HG03342 (cell line): ENCODE data around the gene ELP5.

ENCODE experiments used
- ATAC-seq: cut with Tn5 transposase; IDR thresholded peaks from one replicate; pipeline ENCODE4 v1.9.1; 2021; ENCODE audit warnings: mild to moderate bottlenecking, moderate library complexity; ENCODE audit not compliant: unreplicated experiment

Gene ELP5

DNA sequence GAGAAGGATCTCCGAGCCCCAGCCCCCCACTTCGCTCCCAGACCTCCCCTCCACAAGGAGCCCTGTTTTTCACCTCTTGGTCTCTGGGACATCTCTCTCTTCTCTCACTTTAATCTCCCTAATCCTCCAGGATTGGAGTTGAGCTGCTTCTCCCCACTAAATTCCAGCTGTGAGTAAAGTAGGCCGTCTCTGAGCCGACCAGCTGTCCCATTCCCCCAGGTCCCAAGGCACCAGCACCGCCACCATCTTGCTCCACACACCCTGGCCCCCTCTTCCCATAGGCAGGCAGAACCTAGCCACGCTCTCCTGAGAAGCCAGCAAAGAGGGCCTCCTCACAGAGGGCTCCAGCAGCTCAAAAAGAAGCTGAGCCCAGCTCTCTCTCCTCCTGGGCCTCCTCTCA is 33.3 kb upstream of the ELP5 start:
- ATAC-seq = no peak

DNA sequence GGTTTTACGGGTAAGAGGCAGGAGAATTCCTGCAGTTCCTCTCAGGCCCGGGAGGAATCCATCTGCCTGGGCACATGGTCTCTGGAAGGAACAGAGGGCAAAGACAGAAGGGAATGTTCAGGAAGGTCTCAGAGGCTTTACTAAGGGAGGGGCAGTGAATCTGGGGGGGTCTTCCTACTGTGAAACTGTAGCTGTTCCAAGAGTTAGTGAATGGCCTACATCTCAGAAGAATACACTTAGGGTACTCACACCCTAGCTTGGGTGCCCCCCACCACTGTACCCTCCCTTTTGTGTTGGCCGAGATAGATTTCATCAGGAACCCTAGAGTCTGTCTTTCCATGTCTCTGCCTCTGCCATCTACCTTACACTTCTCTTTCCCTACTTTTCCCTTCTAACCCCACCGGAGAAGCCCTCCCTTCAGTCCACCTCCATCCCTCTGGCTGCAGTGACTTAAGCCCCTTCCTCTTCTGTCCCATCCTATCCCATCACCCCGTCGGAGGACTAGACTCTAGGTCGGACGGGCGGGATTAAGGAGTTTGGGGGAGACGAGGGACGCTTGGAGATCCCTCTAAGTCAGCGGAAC is 32.7 kb upstream of the ELP5 start:
- ATAC-seq = no peak

DNA sequence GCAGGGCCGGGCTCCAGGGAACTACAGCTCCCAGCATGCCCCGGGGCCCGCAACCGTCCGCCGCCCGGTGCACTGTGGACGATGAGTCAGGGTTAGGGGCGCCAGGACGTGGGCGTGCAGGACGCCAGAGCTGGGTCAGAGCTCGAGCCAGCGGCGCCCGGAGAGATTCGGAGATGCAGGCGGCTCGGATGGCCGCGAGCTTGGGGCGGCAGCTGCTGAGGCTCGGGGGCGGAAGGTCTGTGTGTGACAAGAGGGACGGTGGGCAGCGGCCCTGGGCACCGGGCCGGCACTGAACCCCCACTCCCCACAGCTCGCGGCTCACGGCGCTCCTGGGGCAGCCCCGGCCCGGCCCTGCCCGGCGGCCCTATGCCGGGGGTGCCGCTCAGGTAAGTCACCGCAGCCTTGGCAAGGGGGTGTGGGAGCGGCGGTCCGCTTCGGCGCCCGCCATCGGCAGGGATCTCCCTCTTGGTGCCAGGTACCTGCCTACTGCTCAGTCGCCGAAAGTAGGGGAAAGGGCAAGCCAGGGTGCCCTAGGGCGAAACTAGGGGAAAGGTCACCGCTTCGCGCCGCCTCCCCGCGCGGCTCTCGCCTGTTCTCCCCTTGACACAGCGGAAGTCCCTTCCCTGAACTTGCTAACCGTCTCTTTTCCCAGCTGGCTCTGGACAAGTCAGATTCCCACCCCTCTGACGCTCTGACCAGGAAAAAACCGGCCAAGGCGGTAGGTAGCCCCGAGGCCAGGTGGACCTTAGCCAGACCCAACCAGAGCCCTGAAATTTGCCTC is 32.0 kb upstream of the ELP5 start, which contains the start of the genes ACADVL and DLG4:
TSS of gene ACADVL (plus strand) at position 127 of the 781 bp plus-strand sequence. CDS start at position 174, 47 bp downstream.
TSS of gene DLG4 (minus strand) at position 25 of the 781 bp plus-strand sequence.
- peak; percentile 52 for ATAC-seq

DNA sequence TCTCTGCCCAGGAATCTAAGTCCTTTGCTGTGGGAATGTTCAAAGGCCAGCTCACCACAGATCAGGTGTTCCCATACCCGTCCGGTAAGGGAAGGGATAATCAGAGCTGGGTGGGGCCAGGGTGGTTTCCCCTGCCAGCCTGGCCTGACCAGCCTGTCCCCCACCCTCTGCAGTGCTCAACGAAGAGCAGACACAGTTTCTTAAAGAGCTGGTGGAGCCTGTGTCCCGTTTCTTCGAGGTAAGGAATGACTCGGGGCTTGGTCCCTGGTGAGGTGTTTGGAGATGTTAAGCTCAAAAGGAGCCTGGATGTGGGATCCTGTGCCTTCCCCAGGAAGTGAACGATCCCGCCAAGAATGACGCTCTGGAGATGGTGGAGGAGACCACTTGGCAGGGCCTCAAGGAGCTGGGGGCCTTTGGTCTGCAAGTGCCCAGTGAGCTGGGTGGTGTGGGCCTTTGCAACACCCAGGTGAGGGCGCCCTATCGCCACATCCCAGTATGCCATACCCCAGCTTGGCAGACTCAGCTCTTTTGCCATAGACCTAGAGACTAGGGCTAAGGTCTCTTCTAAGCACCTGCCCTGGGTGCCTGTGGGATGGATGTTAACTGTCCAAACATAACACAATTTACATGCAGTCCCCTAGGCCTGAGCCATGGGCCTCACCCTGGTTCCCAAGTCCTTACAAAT is 31.3 kb upstream of the ELP5 start:
- ATAC-seq = no peak

DNA sequence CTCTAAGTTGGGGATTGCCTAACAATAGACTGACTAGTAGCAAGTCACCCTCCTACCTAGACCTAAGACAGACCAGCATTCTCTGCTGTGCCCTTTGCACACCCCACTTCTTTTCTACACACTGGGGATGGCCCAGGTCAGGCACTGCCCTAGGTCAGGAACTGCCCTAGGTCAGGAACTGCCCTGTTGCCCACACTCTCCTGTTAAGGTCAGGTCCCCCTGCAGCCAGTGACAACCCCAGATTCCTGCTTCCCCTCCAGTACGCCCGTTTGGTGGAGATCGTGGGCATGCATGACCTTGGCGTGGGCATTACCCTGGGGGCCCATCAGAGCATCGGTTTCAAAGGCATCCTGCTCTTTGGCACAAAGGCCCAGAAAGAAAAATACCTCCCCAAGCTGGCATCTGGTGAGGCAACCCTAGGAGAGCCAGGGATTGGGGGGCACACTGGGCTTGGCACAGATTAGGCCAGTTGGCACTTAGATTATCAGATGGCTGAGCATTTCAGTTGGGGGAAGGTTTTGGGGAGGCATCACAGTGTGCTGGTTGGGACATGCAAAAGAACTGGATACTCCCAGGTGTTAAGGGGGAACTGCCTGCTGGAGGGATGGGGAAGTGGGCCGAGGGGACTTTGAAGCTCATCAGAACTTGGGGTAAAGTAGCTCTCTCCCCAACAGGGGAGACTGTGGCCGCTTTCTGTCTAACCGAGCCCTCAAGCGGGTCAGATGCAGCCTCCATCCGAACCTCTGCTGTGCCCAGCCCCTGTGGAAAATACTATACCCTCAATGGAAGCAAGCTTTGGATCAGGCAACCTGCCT is 30.5 kb upstream of the ELP5 start:
- no peak for ATAC-seq

DNA sequence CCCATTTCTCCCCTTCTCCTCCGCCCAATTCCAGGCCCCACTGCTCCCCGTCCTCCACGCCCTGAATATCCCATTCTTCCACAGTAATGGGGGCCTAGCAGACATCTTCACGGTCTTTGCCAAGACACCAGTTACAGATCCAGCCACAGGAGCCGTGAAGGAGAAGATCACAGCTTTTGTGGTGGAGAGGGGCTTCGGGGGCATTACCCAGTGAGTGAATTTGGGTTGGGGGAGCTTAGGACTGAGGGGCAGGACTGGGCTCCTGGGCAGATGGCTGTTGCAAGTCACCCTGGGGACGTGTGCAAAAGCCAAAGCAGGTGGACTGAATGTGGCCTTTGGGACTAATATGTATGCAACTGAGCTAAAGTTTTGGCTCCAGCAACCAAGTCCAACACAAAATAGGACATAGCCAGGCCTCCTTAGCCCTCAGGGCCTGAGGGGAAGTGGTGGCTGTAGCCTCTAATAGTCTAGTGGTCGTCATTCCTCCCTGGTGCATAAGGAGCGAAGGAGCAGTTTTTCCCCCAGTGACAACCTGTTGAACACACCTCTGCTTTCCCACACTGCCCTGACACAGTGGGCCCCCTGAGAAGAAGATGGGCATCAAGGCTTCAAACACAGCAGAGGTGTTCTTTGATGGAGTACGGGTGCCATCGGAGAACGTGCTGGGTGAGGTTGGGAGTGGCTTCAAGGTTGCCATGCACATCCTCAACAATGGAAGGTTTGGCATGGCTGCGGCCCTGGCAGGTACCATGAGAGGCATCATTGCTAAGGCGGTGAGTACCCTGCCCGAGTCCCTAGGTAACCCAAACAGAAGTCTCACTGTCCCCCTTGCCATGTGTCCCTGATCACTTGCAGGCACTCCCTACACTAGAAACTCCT is 29.7 kb upstream of the ELP5 start:
- no peak for ATAC-seq

DNA sequence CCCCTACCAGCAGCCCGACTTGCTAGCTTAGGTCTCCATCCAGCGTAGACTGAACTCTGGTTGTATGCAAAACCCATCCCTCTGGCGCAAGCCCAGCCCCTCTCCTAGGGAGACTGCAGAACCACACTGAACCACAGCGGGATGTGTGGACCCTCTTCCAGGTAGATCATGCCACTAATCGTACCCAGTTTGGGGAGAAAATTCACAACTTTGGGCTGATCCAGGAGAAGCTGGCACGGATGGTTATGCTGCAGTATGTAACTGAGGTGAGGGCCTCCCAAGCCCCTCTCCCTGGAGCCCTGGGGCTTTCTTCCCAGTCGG is 29.1 kb upstream of the ELP5 start:
- ATAC-seq = no peak

DNA sequence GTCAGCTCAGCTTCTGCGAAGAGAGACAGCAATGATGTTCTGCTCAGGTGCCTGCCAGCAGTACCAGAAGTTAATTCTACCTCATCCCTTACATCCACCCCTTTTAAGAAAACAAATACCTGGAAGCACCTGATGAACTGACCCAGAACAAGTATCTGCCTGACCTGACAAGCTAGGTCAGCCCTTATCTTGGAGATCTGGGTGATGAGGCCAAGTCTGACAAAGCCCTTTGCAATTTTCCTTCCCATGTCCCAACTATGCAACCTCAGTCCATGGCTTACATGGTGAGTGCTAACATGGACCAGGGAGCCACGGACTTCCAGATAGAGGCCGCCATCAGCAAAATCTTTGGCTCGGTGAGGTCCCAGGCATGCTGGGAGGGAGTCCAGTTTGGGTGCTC is 28.6 kb upstream of the ELP5 start:
- ATAC-seq = no peak

DNA sequence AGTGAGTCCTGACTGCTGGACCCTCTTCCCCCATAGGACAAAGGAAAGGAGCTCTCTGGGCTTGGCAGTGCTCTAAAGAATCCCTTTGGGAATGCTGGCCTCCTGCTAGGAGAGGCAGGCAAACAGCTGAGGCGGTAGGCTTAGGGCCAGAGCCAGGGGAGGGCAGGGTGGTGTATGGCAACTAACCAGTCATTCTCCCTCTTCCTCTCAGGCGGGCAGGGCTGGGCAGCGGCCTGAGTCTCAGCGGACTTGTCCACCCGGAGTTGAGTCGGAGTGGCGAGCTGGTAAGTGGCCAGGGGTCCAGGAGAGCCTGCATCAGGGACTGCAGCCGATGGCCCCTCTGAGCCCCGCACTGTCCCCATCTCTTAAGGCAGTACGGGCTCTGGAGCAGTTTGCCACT is 27.9 kb upstream of the ELP5 start:
- ATAC-seq = no peak

DNA sequence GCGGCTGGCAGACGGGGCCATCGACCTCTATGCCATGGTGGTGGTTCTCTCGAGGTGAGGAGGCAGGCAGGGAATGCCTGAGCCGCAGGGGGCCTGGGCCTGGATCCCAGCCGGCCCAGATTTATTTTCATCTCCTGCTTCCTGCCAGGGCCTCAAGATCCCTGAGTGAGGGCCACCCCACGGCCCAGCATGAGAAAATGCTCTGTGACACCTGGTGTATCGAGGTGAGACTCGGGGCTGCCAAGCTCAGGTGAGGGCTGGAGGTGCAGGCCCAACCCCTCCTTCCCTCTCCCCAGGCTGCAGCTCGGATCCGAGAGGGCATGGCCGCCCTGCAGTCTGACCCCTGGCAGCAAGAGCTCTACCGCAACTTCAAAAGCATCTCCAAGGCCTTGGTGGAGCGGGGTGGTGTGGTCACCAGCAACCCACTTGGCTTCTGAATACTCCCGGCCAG is 27.3 kb upstream of the ELP5 start:
- no peak for ATAC-seq

DNA sequence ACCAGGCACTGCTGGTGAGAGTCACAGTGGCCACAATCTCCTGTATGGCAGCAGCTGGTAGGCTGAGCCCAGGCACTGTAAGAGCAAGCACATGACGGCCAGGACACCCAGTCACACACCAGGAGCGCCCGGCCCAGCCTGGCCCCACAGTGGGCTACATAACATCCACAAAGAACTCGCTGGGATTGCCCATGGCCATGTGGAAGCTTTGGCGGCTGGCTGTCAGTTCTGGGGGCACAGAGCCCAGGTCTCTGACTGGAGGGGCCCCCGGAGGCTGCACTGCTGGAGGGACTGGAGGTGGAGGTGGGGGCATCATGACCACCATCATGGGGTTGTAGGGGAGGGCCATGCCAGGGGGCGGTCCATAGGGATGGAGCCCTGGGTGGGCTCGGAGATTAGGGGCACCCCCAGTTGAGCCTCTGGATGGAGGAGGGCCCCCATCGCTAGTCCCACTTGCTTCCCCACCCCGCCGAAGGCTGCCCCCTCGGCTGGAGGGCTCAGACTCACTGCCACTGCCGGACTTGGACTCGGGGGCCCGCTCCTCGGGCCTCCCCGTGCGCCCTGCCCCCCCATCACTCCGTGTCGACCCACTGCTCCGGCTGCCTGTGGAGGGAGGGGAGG is 26.2 kb upstream of the ELP5 start:
- no peak for ATAC-seq

DNA sequence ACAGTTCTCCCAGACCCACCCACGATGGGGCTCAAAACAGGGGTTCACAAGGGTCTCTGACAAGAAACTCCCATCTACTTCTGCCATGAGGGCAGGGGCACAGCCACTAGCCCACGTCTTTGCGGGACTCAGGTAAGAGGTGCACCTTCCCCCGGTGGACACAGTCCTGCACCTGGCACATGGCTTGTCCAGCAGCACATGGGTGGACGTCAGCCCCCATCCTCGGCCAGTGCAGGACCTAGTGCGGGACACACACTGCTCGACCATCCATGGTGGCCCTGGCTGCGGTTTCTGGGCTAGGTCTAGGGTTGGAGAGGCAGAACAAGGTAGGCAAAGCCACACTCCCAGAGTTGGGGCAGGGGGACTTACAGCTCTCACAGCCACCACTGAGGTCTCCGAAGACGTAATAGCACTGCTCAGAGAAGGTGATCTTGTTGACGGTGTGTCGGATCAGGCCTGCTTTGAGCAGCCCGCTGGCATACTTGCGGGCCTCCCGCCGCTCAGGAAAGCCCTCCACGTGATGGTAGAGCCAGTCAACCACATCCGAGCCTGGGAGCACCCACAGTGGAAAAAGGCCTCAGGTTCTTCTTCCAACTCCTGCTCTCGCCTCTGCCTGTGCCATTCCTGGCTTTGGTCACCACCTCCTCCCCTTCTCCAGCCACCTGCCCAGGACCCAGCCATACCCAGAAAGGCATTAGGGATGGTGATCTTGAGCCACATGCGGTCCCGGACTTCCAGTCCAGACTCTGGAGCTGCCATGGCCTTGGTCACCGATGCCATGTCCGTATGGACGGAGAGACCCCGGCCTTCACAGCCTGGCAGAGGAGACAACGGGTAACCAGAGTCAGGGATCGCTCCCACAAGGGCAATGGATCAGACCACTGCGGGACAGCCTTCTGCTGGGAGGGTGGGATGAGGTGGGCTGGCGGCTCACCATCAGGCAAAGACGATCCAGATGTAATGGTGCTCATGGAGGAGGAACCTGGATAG is 25.0 kb upstream of the ELP5 start:
- ATAC-seq = no peak

DNA sequence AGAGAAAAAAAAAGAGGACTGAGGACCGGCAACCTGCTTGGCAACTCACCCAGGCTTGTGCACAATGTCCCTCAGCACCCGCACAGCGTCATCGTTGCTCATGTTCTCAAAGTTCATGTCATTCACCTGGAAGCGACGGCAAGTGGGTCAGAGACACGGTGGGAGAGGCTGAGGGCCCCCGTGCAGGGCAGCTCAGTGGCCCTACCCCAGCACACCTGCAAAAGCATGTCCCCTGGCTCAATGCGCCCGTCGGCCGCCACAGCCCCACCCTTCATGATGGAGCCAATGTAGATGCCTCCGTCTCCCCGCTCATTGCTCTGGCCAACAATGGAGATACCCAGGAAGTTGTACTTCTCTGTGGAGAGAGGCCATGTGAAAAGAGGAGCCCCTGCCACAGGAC is 23.1 kb upstream of the ELP5 start:
- no peak for ATAC-seq

DNA sequence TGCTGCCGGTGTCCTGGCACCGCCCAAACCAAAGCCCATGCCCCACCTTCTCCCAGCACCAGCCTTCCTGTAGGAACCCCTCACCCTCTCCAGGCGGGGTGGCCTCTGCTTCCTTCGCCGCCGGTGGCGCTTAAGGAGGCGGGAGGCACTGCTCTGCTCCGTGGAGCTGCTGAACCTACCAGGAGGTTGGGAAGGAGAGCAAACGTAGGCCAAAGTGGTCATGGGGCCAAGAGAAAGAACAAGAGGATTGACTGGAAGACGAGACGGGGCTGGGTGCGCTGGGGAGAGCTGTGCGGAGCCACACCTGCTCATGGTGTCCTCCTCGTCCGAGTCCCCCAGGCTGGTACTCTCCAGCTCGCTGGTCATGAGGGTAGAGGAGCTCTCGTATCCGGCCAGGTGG is 22.5 kb upstream of the ELP5 start:
- no peak for ATAC-seq

DNA sequence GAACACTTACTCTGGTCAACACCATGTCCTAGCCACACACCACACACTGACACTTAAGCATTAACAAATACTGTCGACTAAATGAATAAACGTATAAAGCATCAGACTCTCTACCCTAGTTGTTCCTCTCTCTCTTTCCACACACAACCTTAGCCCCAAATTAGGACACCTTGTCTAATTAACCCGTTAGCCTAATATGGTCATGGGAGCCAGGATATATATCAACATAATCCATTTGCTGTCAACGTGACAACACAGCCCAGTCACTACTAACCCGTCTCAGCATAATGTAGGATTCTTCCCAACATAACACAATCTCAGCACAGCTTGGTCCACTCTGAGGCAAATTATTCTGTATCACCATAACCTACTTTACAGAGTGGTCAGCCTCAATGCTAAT is 19.9 kb upstream of the ELP5 start:
- no peak for ATAC-seq

DNA sequence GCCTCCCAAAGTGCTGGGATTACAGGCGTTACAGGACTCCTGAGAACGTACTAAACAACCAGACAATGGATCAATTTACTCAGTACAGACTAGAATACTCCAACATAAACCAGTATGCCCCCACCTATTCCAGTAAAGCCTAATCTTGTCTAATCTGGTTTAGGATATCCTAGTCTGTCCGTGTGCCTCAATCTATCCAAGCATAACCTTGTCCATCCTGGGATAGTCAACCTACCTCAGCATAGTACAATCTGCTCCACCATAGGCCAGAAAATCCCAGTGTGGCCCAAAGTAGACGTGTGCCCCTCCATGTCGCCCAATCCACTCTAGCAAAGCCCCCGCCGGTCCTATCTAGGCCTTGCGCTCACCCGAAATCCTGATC is 18.3 kb upstream of the ELP5 start:
- no peak for ATAC-seq

DNA sequence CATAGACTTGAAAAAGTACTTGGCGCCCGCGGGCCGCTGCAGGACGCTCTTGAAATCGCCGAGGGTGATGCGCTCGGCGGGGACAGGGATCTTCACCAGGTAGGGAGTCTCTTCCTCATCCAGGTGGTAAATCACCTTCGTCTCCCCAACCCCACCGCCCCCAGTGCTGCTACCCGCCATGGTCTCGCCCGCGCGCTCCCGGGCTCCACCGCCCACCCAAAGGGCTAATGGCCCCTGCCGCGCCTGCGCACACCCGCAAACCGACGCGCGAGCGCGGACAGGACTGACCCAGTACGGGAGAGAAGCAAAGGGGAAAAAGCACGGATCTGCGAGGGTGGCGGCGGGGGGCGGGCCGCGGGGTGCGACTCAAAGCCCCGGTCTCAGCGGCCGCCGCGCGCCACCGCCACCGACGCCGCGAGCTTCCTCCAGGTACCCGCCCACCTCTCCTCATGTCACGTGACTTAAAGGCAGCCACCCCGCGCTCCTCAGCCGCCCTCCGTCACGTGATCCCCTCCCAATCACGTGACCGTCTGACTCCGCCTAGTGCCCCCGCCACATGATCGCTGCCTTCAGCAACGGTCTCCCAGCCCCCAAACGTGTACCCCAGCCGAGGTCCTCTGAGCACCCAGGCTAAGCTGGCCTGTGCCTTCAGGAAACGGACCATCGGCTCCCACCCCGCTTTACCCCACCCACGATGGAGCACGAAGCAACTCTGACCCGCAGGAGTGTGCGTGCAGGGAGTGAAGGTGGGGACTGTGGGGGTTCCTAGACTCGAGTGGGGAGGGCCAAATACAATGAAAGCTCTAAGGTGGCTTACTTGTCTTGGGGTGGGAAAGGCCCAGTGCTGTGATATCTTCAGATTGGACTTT is 17.7 kb upstream of the ELP5 start, which contains the start of gene DVL2:
TSS of gene DVL2 (minus strand) at position 435 of the 869 bp plus-strand sequence. CDS start at position 180, 255 bp downstream.
- peak; percentile 53 for ATAC-seq
